H9 (cell line): Measurements from ENCODE around the gene HTR3A. TPM values are rescaled to one million over a fixed set of nuclear protein-coding genes. Genes with fewer than 3 reads are reported as not detected.

ENCODE experiments used
- DNase-seq: peaks from one replicate; pipeline ENCODE4 v3.0.0-alpha.2; 2017
- H2AFZ ChIP-seq: one replicate; pipeline ENCODE4 v1.6.1; 2013; ENCODE audit warnings: mild to moderate bottlenecking, low read length, control low read depth, moderate library complexity
- H2AK5ac ChIP-seq: 2 replicates; pipeline ENCODE4 v1.6.1; 2013; ENCODE audit warnings: low read length, control low read depth, mixed read lengths; ENCODE audit not compliant: insufficient read length
- H2BK120ac ChIP-seq: one replicate; pipeline ENCODE4 v1.6.1; 2013; ENCODE audit warnings: low read depth, mild to moderate bottlenecking, low read length, control low read depth, inconsistent platforms; ENCODE audit not compliant: poor library complexity, severe bottlenecking
- H2BK12ac ChIP-seq: 2 replicates; pipeline ENCODE4 v1.6.1; 2013; ENCODE audit warnings: low read length, control low read depth, mixed read lengths, low read depth; ENCODE audit not compliant: insufficient read length
- H2BK15ac ChIP-seq: 2 replicates; pipeline ENCODE4 v1.6.1; 2013; ENCODE audit warnings: low read depth, low read length, control low read depth
- H2BK20ac ChIP-seq: one replicate; pipeline ENCODE4 v1.6.1; 2013; ENCODE audit warnings: low read depth, mild to moderate bottlenecking, low read length, control low read depth, inconsistent platforms; ENCODE audit not compliant: poor library complexity, severe bottlenecking
- H2BK5ac ChIP-seq: 2 replicates; pipeline ENCODE4 v1.6.1; 2013; ENCODE audit warnings: low read length, control low read depth, mixed read lengths; ENCODE audit not compliant: insufficient read length
- H3K14ac ChIP-seq: 2 replicates; pipeline ENCODE4 v1.6.1; 2013; ENCODE audit warnings: low read length, control low read depth; ENCODE audit not compliant: insufficient read depth
- H3K18ac ChIP-seq: 2 replicates; pipeline ENCODE4 v1.6.1; 2013; ENCODE audit warnings: low read depth, mild to moderate bottlenecking, mixed read lengths, low read length, control low read depth; ENCODE audit not compliant: insufficient read length
- H3K23ac ChIP-seq: 2 replicates; pipeline ENCODE4 v1.6.1; 2013; ENCODE audit warnings: low read length, control low read depth, mixed read lengths, low read depth; ENCODE audit not compliant: insufficient read length
- H3K23me2 ChIP-seq: 2 replicates; pipeline ENCODE4 v1.6.1; 2013; ENCODE audit warnings: low read depth, mild to moderate bottlenecking, mixed read lengths, low read length, control low read depth; ENCODE audit not compliant: insufficient read length, poor library complexity, severe bottlenecking
- H3K27ac ChIP-seq: 2 replicates; pipeline ENCODE4 v1.5.1; 2013; ENCODE audit warnings: low read length, control low read depth, mixed read lengths, low read depth; ENCODE audit not compliant: insufficient read length
- H3K27me3 ChIP-seq: 2 replicates; pipeline ENCODE4 v1.6.1; 2013; ENCODE audit warnings: low read length, control low read depth, inconsistent platforms; ENCODE audit not compliant: insufficient read depth
- H3K4ac ChIP-seq: 2 replicates; pipeline ENCODE4 v1.6.1; 2013; ENCODE audit warnings: low read depth, mild to moderate bottlenecking, control low read depth, inconsistent platforms, low read length, moderate library complexity
- H3K4me1 ChIP-seq: 2 replicates; pipeline ENCODE4 v1.6.1; 2013; ENCODE audit warnings: low read length, control low read depth, inconsistent platforms; ENCODE audit not compliant: insufficient read depth
- H3K4me2 ChIP-seq: 2 replicates; pipeline ENCODE4 v1.6.1; 2013; ENCODE audit warnings: low read length, control low read depth, mixed read lengths; ENCODE audit not compliant: insufficient read length, insufficient read depth
- H3K56ac ChIP-seq: 2 replicates; pipeline ENCODE4 v1.6.1; 2013; ENCODE audit warnings: low read depth, mild to moderate bottlenecking, mixed read lengths, low read length, control low read depth; ENCODE audit not compliant: insufficient read length
- H3K79me1 ChIP-seq: 2 replicates; pipeline ENCODE4 v1.6.1; 2013; ENCODE audit warnings: low read depth, mild to moderate bottlenecking, moderate library complexity, low read length, control low read depth, inconsistent platforms; ENCODE audit not compliant: insufficient read depth, poor library complexity, severe bottlenecking
- H3K79me2 ChIP-seq: 2 replicates; pipeline ENCODE4 v1.6.1; 2013; ENCODE audit warnings: low read length, control low read depth, inconsistent platforms; ENCODE audit not compliant: insufficient read depth
- H3K9ac ChIP-seq: 2 replicates; pipeline ENCODE4 v1.6.1; 2013; ENCODE audit warnings: low read length, control low read depth, mixed read lengths; ENCODE audit not compliant: insufficient read length; ENCODE audit errors: extremely low read depth
- H3K9me3 ChIP-seq: one replicate; pipeline ENCODE4 v1.6.1; 2013; ENCODE audit warnings: low read depth, low read length, inconsistent platforms; ENCODE audit not compliant: control insufficient read depth
- H3T11ph ChIP-seq: one replicate; pipeline ENCODE4 v1.6.1; 2013; ENCODE audit warnings: mild to moderate bottlenecking, low read length, control low read depth, inconsistent platforms
- H4K20me1 ChIP-seq: one replicate; pipeline ENCODE4 v1.6.1; 2013; ENCODE audit not compliant: control insufficient read depth, insufficient read length, insufficient read depth
- H4K5ac ChIP-seq: 2 replicates; pipeline ENCODE4 v1.6.1; 2013; ENCODE audit warnings: low read depth, mild to moderate bottlenecking, mixed read lengths, low read length, control low read depth; ENCODE audit not compliant: insufficient read length
- H4K8ac ChIP-seq: replicated peaks from 2 replicates; pipeline ENCODE4 v1.6.1; 2013; ENCODE audit warnings: low read length, control low read depth, mixed read lengths, low read depth; ENCODE audit not compliant: insufficient read length
- H4K91ac ChIP-seq: 2 replicates; pipeline ENCODE4 v1.6.1; 2013; ENCODE audit warnings: low read depth, mild to moderate bottlenecking, moderate library complexity, mixed read lengths, low read length, control low read depth; ENCODE audit not compliant: insufficient read length
- H3K27ac Mint-ChIP-seq, 3 experiments: 2 replicates in 2 of 3; 3 replicates in 1 of 3; pipeline ENCODE4 v1.8.0; 2020 to 2021; ENCODE audit warnings: mixed read lengths in 3 of 3, mild to moderate bottlenecking in 1 of 3, moderate library complexity in 1 of 3
- H3K27me3 Mint-ChIP-seq: 2 replicates; pipeline ENCODE4 v1.8.0; 2021; ENCODE audit warnings: low read depth, mild to moderate bottlenecking, moderate library complexity, mixed read lengths
- H3K36me3 Mint-ChIP-seq, 3 experiments: 2 replicates in 2 of 3; 3 replicates in 1 of 3; pipeline ENCODE4 v1.8.0; 2020 to 2021; ENCODE audit warnings: low read depth in 3 of 3, mixed read lengths in 3 of 3; ENCODE audit not compliant: insufficient read depth in 1 of 3
- H3K4me1 Mint-ChIP-seq, 2 experiments: 2 replicates each; pipeline ENCODE4 v1.8.0; 2020; ENCODE audit warnings: mixed read lengths in 2 of 2
- H3K4me3 Mint-ChIP-seq, 2 experiments: 2 replicates in 1 of 2; 3 replicates in 1 of 2; pipeline ENCODE4 v1.8.0; 2020 to 2021; ENCODE audit warnings: mild to moderate bottlenecking in 2 of 2, mixed read lengths in 2 of 2, moderate library complexity in 1 of 2
- H3K9me3 Mint-ChIP-seq, 2 experiments: 2 replicates in 1 of 2; 3 replicates in 1 of 2; pipeline ENCODE4 v1.8.0; 2020; ENCODE audit warnings: mild to moderate bottlenecking in 2 of 2, mixed read lengths in 2 of 2, moderate library complexity in 1 of 2
- WGBS: extraction: QIAGEN DNeasy Blood & Tissue Kit; methylation state at CpG from one replicate; pipeline ENCODE4 v1.1.7; 2013; ENCODE audit warnings: missing lambda C conversion rate, low lambda C conversion rate, mixed read lengths; ENCODE audit not compliant: insufficient read length; ENCODE audit errors: extremely low coverage; 5-methylcytosine and 5-hydroxymethylcytosine counted together
- total RNA-seq: library from RNA; stranded (reverse); gene quantifications from 2 replicates; pipeline ENCODE4 v1.2.1, GENCODE V29; 2021
- TF ChIP-seq, protein P1 (sequence below): fragments of 200-600 bp; sonication (generic); conservative IDR thresholded peaks from 3 replicates; pipeline ENCODE4 v1.8.0; 2021; ENCODE audit warnings: antibody characterized with exemption, mild to moderate bottlenecking

HTR3A gene
- total RNA-seq, 1 experiment from 2014 or later: 4.1 TPM

DNA sequence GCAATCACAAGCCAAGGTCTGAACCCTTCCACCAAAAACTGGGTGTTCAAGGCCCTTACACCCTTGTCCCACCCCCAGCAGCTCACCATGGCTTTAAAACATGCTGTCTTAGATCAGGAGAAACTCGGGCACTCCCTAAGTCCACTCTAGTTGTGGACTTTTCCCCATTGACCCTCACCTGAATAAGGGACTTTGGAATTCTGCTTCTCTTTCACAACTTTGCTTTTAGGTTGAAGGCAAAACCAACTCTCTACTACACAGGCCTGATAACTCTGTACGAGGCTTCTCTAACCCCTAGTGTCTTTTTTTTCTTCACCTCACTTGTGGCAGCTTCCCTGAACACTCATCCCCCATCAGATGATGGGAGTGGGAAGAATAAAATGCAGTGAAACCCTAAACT, 15.0 kb downstream of the HTR3A start:
- Histone ChIP-seq H3K79me2 (no peaks in the 10 kb centered on the region), H3K4me1 (no peaks in the 10 kb centered on the region), H4K5ac (no peak overlapping the region), H2BK15ac (no peak overlapping the region), H4K8ac (no peak overlapping the region), H4K20me1 (no peaks in the 10 kb centered on the region), H2AK5ac (no peak overlapping the region), H2BK5ac (no peak overlapping the region), H3K23me2 (no peaks in the 10 kb centered on the region), H3K79me1 (no peaks in the 10 kb centered on the region), H3K27me3 (no peaks in the 10 kb centered on the region), H3K18ac (no peak overlapping the region), H3K4me2 (no peak overlapping the region), H3K23ac (no peak overlapping the region), H2AFZ (no peak overlapping the region), H3T11ph (no peak overlapping the region), H3K56ac (no peak overlapping the region), H3K9me3 (no peaks in the 10 kb centered on the region), H2BK12ac (no peak overlapping the region), H3K27ac (no peak overlapping the region), H2BK120ac (no peak overlapping the region), H3K14ac (no peak overlapping the region), H2BK20ac (no peak overlapping the region), H3K9ac (no peak overlapping the region), H3K4ac (no peak overlapping the region), H4K91ac (no peak overlapping the region)
- Mint-ChIP-seq H3K27me3 (peaks cover 7% of the 10 kb centered on the region), H3K36me3 (no peaks in the 10 kb centered on the region), H3K4me1 (peaks cover 25 to 37% of the 10 kb centered on the region in 2 experiments), H3K9me3 (no peaks in the 10 kb centered on the region; a peak in 1 of 5 replicates), H3K27ac (no peak overlapping the region), H3K4me3 (no peak overlapping the region)
- TF ChIP-seq, protein P1, sequence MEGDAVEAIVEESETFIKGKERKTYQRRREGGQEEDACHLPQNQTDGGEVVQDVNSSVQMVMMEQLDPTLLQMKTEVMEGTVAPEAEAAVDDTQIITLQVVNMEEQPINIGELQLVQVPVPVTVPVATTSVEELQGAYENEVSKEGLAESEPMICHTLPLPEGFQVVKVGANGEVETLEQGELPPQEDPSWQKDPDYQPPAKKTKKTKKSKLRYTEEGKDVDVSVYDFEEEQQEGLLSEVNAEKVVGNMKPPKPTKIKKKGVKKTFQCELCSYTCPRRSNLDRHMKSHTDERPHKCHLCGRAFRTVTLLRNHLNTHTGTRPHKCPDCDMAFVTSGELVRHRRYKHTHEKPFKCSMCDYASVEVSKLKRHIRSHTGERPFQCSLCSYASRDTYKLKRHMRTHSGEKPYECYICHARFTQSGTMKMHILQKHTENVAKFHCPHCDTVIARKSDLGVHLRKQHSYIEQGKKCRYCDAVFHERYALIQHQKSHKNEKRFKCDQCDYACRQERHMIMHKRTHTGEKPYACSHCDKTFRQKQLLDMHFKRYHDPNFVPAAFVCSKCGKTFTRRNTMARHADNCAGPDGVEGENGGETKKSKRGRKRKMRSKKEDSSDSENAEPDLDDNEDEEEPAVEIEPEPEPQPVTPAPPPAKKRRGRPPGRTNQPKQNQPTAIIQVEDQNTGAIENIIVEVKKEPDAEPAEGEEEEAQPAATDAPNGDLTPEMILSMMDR: no peak
- no peak for DNase-seq
- WGBS: no CpG with 5 or more reads among the region's 2 CpGs
